CD8-positive, alpha-beta memory T cell (primary cell): ENCODE data around the gene WWP2. TPM values are rescaled to one million over a fixed set of nuclear protein-coding genes. Genes with fewer than 3 reads are reported as not detected.
"Not testable (repeated sequence)": the region's sequence is repeated elsewhere in the genome, so short reads cannot be mapped to it uniquely, and the experiment has no call there.

Experiments
- CTCF ChIA-PET: fragments of 350-600 bp; sonication (Branson Sonifier 250); formaldehyde crosslinking; loops from one replicate; lab custom pipeline; 2021; ENCODE audit warnings: antibody characterized with exemption; lab: Charles Lee
- POLR2A ChIA-PET: fragments of 350-600 bp; sonication (Branson Sonifier 250); formaldehyde crosslinking; loops from one replicate; lab custom pipeline; 2021; ENCODE audit warnings: antibody characterized with exemption; lab: Charles Lee
- DNase-seq, 5 donors: peaks; one replicate each; pipeline versions ENCODE4 v3.0.0 to v3.0.0-alpha.2; 2020 to 2022; ENCODE audit warnings: mixed read lengths in 1 of 5
- H3K27ac ChIP-seq: one replicate; pipeline ENCODE4 v1.7.0; 2013; ENCODE audit warnings: low read depth, mild to moderate bottlenecking, low read length, moderate library complexity
- H3K27me3 ChIP-seq: 2 replicates; pipeline ENCODE4 v1.7.0; 2013; ENCODE audit warnings: low read length, mild to moderate bottlenecking; ENCODE audit not compliant: insufficient read depth, poor library complexity, severe bottlenecking
- H3K36me3 ChIP-seq: 2 replicates; pipeline ENCODE4 v1.7.0; 2013; ENCODE audit warnings: mild to moderate bottlenecking, low read length, moderate library complexity; ENCODE audit not compliant: insufficient read depth
- H3K4me1 ChIP-seq: 2 replicates; pipeline ENCODE4 v1.7.0; 2013; ENCODE audit warnings: mild to moderate bottlenecking, low read length, moderate library complexity; ENCODE audit not compliant: insufficient read depth
- H3K4me3 ChIP-seq: 2 replicates; pipeline ENCODE4 v1.7.0; 2013; ENCODE audit warnings: mild to moderate bottlenecking, low read length
- H3K9me3 ChIP-seq: 2 replicates; pipeline ENCODE4 v1.7.0; 2013; ENCODE audit warnings: mild to moderate bottlenecking, low read length
- H3K27ac Mint-ChIP-seq, 8 donors: one replicate each; pipeline ENCODE4 v1.8.0; 2020 to 2021; ENCODE audit warnings: mixed read lengths in 8 of 8, mild to moderate bottlenecking in 6 of 8, inconsistent platforms in 3 of 8, moderate library complexity in 3 of 8
- H3K27me3 Mint-ChIP-seq, 2 donors: one replicate each; pipeline ENCODE4 v1.8.0; 2020 to 2021; ENCODE audit warnings: mixed read lengths in 2 of 2, mild to moderate bottlenecking in 1 of 2, moderate library complexity in 1 of 2
- H3K36me3 Mint-ChIP-seq, 3 donors: one replicate each; pipeline ENCODE4 v1.8.0; 2020 to 2021; ENCODE audit warnings: mixed read lengths in 3 of 3, inconsistent platforms in 1 of 3, mild to moderate bottlenecking in 1 of 3
- H3K4me1 Mint-ChIP-seq, 3 donors: one replicate each; pipeline ENCODE4 v1.8.0; 2020 to 2021; ENCODE audit warnings: mixed read lengths in 3 of 3, inconsistent platforms in 1 of 3, mild to moderate bottlenecking in 1 of 3
- H3K4me3 Mint-ChIP-seq, 7 donors: one replicate each; pipeline ENCODE4 v1.8.0; 2020 to 2021; ENCODE audit warnings: mixed read lengths in 7 of 7, mild to moderate bottlenecking in 6 of 7, moderate library complexity in 4 of 7, inconsistent platforms in 2 of 7
- H3K9me3 Mint-ChIP-seq, 5 donors: one replicate each; pipeline ENCODE4 v1.8.0; 2020 to 2022; ENCODE audit warnings: mixed read lengths in 5 of 5, mild to moderate bottlenecking in 3 of 5, moderate library complexity in 2 of 5, inconsistent platforms in 1 of 5
- polyA plus RNA-seq: library from polyadenylated mRNA; unstranded; fragments of 300-500 nt; fragmentation: Illumina TruSeq; gene quantifications from one replicate; pipeline ENCODE4 v1.2.3, GENCODE V29; 2021
- total RNA-seq, 2 experiments: library from RNA; stranded (reverse); gene quantifications; one replicate each; pipeline ENCODE4 v1.2.3, GENCODE V29; 2021

Gene WWP2
- total and polyA plus RNA-seq, 3 experiments from 2014 or later: 41.0 to 50.6 (median 46.3) TPM

DNA sequence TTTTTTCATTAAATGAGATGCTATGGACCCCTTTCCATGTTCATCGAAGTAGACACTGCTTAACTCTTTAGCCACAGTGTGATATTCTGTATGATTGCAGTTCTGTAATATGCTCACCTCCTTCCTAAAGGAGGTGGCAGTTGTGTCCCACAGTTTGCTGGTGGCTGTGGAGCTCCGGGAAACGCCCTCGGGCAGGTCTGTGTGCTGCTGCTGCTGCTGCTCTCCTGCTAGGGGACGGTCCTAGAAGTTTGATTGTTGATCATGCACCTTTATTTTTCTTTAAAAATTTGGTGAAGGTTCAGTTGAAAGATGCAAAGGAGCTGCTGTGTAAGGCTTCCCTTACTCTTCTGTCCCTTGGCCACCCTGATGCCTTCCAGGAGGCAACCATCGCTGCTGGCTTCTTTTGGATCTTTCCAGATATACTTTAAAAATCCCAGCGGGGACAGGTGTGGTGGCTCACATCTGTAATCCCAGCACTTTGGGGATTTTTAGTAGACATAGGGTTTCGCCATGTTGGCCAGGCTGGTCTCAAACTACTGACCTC is 180.6 kb downstream of the WWP2 start:
- POLR2A ChIA-PET: no interaction called here
- H3K4me1 ChIP-seq: no peaks in the 10 kb centered on the region
- no peak overlapping the region for H3K4me3 ChIP-seq
- CTCF ChIA-PET: no interaction called here
- no peaks in the 10 kb centered on the region for H3K9me3 Mint-ChIP-seq
- H3K27me3 ChIP-seq: no peaks in the 10 kb centered on the region
- DNase-seq: no peak
- no peaks in the 10 kb centered on the region for H3K9me3 ChIP-seq
- H3K4me3 Mint-ChIP-seq: no peak overlapping the region
- no peaks in the 10 kb centered on the region for H3K4me1 Mint-ChIP-seq
- no peak overlapping the region for H3K27ac ChIP-seq
- no peaks in the 10 kb centered on the region for H3K27me3 Mint-ChIP-seq
- peaks cover 0 to 47% (median 2%) of the 10 kb centered on the region in 3 donors for H3K36me3 Mint-ChIP-seq
- H3K27ac Mint-ChIP-seq: no peak overlapping the region
- peaks cover 1% of the 10 kb centered on the region for H3K36me3 ChIP-seq

GRCh38 chr16:69943241-69944036 is 181.3 kb downstream of the WWP2 start:
- POLR2A ChIA-PET, H3K4me3 Mint-ChIP-seq, H3K4me1 ChIP-seq, H3K9me3 Mint-ChIP-seq, H3K36me3 ChIP-seq, H3K27ac ChIP-seq, H3K4me3 ChIP-seq, H3K27me3 ChIP-seq, H3K4me1 Mint-ChIP-seq, DNase-seq, H3K27me3 Mint-ChIP-seq, H3K9me3 ChIP-seq, CTCF ChIA-PET: not testable (repeated sequence)
- peaks cover 0 to 40% (median 2%) of the 10 kb centered on the region in 3 donors for H3K36me3 Mint-ChIP-seq
- H3K27ac Mint-ChIP-seq: peak overlapping the region in 1 of 8 donors; percentile 40

DNA sequence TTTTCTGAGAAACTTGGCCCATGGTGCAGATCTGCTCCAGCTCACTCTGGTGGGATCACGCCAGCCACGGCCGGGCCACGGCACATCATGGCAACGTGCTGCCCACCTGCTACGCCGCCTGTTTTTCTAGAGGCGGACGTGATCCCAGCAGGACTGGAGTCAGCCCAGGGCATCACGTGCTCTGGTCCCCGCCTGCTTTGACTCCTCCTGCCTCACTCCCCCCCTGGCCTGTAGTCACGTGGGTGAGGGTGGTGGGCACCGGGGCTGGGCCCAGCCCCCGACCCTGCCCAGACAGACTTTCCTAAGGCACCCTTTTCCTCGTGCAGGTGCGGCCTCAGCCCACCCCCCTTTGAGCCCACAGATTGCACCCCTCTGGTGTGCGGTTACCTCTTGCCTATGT is 188.3 kb downstream of the WWP2 start:
- H3K4me1 Mint-ChIP-seq, H3K27ac ChIP-seq, H3K27me3 Mint-ChIP-seq, DNase-seq, H3K9me3 ChIP-seq, H3K4me1 ChIP-seq, H3K36me3 ChIP-seq, H3K4me3 ChIP-seq, H3K36me3 Mint-ChIP-seq, POLR2A ChIA-PET, CTCF ChIA-PET, H3K27ac Mint-ChIP-seq, H3K9me3 Mint-ChIP-seq, H3K27me3 ChIP-seq, H3K4me3 Mint-ChIP-seq: not testable (repeated sequence)

DNA sequence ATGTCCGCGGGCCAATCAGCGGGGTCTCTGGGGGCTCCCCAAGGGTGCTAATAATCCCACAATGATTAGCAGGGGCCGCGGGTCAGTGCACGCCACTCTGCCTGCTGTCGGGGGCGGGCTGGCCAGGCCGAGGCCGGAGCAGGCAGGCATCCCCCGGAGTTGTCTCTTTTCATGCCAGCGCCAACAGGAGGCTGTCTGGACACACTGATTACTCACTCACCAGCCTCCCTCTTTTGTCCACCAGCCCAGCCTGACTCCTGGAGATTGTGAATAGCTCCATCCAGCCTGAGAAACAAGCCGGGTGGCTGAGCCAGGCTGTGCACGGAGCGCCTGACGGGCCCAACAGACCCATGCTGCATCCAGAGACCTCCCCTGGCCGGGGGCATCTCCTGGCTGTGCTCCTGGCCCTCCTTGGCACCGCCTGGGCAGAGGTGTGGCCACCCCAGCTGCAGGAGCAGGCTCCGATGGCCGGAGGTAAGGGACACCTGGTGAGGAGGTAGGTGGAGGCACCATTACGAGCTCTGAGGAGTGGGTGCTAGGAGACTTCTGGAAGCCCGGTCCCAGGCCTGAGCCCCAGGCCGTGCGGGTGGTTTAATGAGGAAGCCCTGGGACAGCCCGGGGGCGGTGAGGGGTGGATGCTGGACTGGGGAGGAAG is 189.0 kb downstream of the WWP2 start, which contains the start of gene CLEC18A:
TSS of gene CLEC18A (plus strand) at position 318 of the 655 bp plus-strand sequence. CDS start at position 351, 33 bp downstream.
- POLR2A ChIA-PET, DNase-seq, H3K27me3 ChIP-seq, H3K4me1 Mint-ChIP-seq, CTCF ChIA-PET, H3K4me3 ChIP-seq, H3K9me3 Mint-ChIP-seq, H3K36me3 Mint-ChIP-seq, H3K4me1 ChIP-seq, H3K36me3 ChIP-seq, H3K27ac ChIP-seq, H3K27ac Mint-ChIP-seq, H3K9me3 ChIP-seq, H3K27me3 Mint-ChIP-seq, H3K4me3 Mint-ChIP-seq: not testable (repeated sequence)

- H3K9me3 Mint-ChIP-seq, H3K4me1 Mint-ChIP-seq, H3K4me3 Mint-ChIP-seq, H3K4me3 ChIP-seq, H3K36me3 Mint-ChIP-seq, H3K27me3 Mint-ChIP-seq, H3K27ac ChIP-seq, POLR2A ChIA-PET, H3K27ac Mint-ChIP-seq, DNase-seq, H3K36me3 ChIP-seq, CTCF ChIA-PET, H3K4me1 ChIP-seq, H3K9me3 ChIP-seq, H3K27me3 ChIP-seq: not testable (repeated sequence)
Observed at GRCh38 chr16:69951672-69952031, 189.5 kb downstream of the WWP2 start.

- CTCF ChIA-PET, H3K27ac ChIP-seq: not testable (repeated sequence)
Observed at GRCh38 chr16:69952116-69952515, 190.0 kb downstream of the WWP2 start.

GRCh38 chr16:69952572-69953355 is 190.6 kb downstream of the WWP2 start:
- CTCF ChIA-PET, H3K4me1 ChIP-seq, H3K4me1 Mint-ChIP-seq, H3K9me3 Mint-ChIP-seq, H3K36me3 Mint-ChIP-seq, POLR2A ChIA-PET, H3K27ac Mint-ChIP-seq, DNase-seq, H3K4me3 Mint-ChIP-seq, H3K27me3 Mint-ChIP-seq, H3K4me3 ChIP-seq, H3K36me3 ChIP-seq, H3K27ac ChIP-seq, H3K9me3 ChIP-seq, H3K27me3 ChIP-seq: not testable (repeated sequence)

More at GRCh38 chr16:69952116-69952515, 190.0 kb downstream of the WWP2 start:
- H3K9me3 Mint-ChIP-seq, H3K27ac Mint-ChIP-seq, DNase-seq, H3K27me3 ChIP-seq, H3K9me3 ChIP-seq, H3K4me1 ChIP-seq, H3K4me3 ChIP-seq, POLR2A ChIA-PET, H3K4me1 Mint-ChIP-seq, H3K4me3 Mint-ChIP-seq, H3K27me3 Mint-ChIP-seq, H3K36me3 Mint-ChIP-seq, H3K36me3 ChIP-seq: not testable (repeated sequence)

DNA sequence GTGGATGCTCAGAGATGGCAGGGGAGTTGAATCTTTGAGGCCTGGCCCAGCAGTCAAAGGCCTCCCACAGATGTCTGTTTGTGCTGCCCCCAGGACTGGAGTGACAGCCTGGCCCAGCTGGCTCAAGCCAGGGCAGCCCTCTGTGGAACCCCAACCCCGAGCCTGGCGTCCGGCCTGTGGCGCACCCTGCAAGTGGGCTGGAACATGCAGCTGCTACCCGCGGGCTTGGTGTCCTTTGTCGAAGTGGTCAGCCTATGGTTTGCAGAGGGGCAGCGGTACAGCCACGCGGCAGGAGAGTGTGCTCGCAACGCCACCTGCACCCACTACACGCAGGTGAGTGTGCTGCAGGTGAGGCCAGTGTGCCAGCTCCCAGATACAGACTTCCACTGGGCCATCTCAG is 192.1 kb downstream of the WWP2 start:
- H3K4me1 Mint-ChIP-seq, POLR2A ChIA-PET, H3K36me3 ChIP-seq, H3K36me3 Mint-ChIP-seq, H3K27ac Mint-ChIP-seq, H3K4me1 ChIP-seq, CTCF ChIA-PET, H3K9me3 ChIP-seq, H3K27me3 ChIP-seq, H3K4me3 ChIP-seq, H3K9me3 Mint-ChIP-seq, H3K4me3 Mint-ChIP-seq, H3K27me3 Mint-ChIP-seq, DNase-seq, H3K27ac ChIP-seq: not testable (repeated sequence)
